Mononuclear cell (primary cell): ENCODE results near the gene TEX54. TPM values are rescaled to one million over a fixed set of nuclear protein-coding genes. Genes with fewer than 3 reads are reported as not detected.

ENCODE experiments used
- H3K27me3 ChIP-seq: 2 replicates; pipeline ENCODE4 v1.6.0; 2011; ENCODE audit warnings: low read length, control low read depth; ENCODE audit not compliant: insufficient read depth
- H3K4me1 ChIP-seq: 2 replicates; pipeline ENCODE4 v1.5.1; 2011; ENCODE audit warnings: mild to moderate bottlenecking, low read length, control low read depth; ENCODE audit not compliant: insufficient read depth
- H3K4me3 ChIP-seq: 2 replicates; pipeline ENCODE4 v1.5.1; 2011; ENCODE audit warnings: mild to moderate bottlenecking, low read length, moderate library complexity
- H3K9me3 ChIP-seq: 2 replicates; pipeline ENCODE4 v1.5.1; 2011; ENCODE audit warnings: low read depth, mild to moderate bottlenecking, control low read depth, low read length
- total RNA-seq: library from RNA; depleted of rRNA; stranded (reverse); fragments of >200 nt; gene quantifications from one replicate; pipeline ENCODE4 v1.2.3, GENCODE V29; 2012

The TEX54 gene
- total RNA-seq, 1 donor: 2.4 TPM

DNA sequence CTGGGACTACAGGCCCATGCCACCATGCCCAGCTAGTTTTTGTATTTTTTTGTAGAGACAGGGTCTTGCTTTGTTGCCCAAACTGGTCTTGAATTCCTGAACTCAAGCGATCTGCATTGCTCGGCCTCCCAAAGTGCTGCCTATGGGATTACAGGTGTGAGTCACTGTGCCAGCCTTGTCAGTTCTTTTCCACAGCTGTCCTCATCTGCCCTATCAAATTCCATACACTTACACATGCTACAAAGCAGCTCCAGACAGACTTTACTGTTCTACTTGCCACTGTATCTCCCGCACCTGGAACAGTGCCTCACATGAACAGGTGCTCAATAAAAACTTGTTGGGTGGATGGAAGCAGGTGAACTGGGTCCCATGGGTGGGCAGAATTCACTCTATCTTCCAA lies 9.0 kb downstream of the TEX54 start:
- H3K4me3 ChIP-seq: no peak overlapping the region
- no peaks in the 10 kb centered on the region for H3K4me1 ChIP-seq
- no peaks in the 10 kb centered on the region for H3K27me3 ChIP-seq
- H3K9me3 ChIP-seq: no peaks in the 10 kb centered on the region

DNA sequence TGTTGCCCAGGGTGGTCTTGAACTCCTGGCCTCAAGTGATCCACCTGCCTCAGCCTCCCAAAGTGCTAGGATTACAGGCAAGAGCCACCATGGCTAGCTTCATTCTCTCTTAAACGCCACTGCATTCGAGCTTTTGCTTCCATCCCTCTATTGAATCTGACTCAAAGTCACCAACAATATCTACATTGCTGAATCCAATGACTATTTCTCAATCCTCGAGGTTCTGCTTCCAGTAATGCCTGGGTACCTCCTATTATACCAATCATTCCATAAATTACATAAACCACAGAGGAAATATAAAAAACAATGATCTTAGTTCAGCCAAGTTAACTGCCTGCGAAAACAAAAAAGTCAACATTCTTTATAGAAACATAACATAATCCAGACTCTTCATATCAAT lies 15.5 kb downstream of the TEX54 start:
- Histone ChIP-seq H3K9me3 (no peaks in the 10 kb centered on the region), H3K4me1 (peaks cover 39% of the 10 kb centered on the region), H3K27me3 (no peaks in the 10 kb centered on the region), H3K4me3 (no peak overlapping the region)

DNA sequence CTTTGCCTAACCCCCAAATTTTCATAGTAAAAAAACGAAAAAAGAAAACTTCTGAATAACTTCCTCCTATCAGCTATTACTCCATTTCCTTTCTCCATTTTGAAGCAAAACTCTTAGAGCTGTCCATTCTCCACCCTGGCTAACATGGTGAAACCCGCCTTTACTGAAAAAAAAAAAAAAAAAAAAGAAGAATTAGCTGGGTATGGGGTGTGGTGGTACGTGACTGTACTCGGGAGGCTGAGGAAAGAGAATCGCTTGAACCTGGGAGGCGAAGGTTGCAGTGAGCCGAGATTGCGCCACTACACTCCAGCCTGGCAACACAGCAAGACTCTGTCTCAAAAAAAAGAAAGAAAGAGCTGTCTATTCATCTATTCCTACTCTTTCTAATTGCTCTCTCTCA lies 16.1 kb downstream of the TEX54 start:
- Histone ChIP-seq H3K27me3 (no peaks in the 10 kb centered on the region), H3K4me1 (peaks cover 39% of the 10 kb centered on the region), H3K9me3 (no peaks in the 10 kb centered on the region), H3K4me3 (no peak overlapping the region)

DNA sequence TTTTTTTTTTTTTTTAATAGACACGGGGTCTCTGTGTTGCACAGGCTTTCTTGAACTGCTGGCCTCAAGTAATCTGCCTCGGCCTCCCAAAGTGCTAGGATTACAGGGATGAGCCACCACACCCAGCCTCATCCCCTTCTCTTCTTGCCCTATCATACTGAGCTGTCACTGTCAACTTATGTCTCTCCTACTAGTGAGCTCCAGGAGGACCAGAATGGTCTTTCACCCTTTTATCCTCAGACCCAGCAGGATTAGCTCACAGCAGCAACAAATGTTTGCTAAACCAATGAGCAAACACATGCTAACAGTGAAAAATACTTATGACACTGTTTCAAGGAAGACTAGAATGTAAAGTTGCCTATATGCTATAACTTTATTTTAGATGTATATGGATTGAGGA lies 21.0 kb downstream of the TEX54 start:
- H3K4me1 ChIP-seq: peaks cover 39% of the 10 kb centered on the region
- H3K27me3 ChIP-seq: no peaks in the 10 kb centered on the region
- no peaks in the 10 kb centered on the region for H3K9me3 ChIP-seq
- H3K4me3 ChIP-seq: no peak overlapping the region

DNA sequence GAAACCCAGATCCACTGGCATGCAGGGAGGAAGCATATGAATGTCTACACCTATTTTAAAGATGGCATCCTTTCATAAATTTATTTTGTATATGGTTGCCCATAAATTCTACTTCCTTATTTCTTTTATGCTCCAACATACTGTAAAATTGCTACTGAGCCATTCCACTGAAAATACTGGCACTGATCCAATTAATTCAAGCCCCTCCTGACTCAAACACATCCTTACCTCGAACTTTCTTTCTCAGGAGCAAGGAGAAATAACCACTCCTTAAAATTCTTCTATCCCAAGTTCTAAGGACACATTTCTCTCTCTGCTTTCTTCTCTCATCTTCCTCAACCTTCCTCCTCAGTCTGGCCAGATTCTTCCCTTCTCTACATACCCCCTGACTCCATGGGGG lies 21.9 kb downstream of the TEX54 start:
- no peak overlapping the region for H3K4me3 ChIP-seq
- H3K9me3 ChIP-seq: no peaks in the 10 kb centered on the region
- H3K27me3 ChIP-seq: no peaks in the 10 kb centered on the region
- peaks cover 40% of the 10 kb centered on the region for H3K4me1 ChIP-seq

DNA sequence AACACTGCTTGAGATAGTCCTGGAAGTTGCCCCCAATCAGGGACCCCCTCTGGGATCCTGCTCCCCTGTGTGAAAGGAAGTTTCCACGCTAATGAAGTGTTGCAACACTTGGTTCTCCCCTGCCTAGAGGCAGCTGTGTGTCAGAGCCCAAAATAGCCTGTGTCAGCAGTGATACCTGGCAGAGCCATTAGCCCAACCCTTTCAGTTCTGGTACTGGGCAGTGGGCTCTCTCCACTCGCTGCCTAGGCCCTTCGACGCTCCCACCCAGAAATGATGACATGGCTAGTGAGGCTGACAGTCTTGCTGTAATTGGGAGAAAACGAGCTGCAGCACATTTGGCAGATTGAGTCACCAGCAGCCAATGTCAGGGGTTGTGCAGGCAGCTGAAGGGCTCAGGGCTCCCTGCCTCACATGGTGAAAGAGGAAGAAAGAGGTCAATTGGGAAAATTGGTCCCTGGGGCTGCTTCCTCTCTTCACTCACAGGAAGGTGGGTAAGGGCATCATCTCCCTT lies 26.0 kb downstream of the TEX54 start:
- H3K9me3 ChIP-seq: no peaks in the 10 kb centered on the region
- H3K4me3 ChIP-seq: no peak overlapping the region
- H3K27me3 ChIP-seq: no peaks in the 10 kb centered on the region
- peaks cover 42% of the 10 kb centered on the region for H3K4me1 ChIP-seq

DNA sequence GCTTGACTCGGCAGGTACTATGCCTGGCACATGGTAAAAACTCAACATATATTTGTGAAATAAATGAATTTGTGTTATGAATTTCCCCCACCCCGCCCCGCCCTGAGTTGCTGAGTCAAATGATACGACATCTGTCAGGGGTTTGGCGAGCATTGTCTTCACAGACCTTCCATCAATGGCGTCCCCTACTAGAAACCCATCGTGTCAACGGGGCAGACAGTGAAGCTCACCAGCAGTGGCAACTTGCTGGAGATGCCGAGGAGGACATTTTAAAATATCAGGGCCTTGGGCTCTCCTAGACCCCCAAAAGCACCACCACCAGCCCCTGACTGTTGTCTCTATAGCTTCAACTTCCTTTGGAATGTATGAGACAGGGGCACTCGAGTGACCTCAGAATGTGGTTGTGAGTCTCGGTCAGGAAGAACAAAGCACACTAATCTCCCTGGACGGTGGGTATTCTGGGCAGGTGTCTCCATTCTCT lies 26.6 kb downstream of the TEX54 start:
- H3K27me3 ChIP-seq: no peaks in the 10 kb centered on the region
- H3K9me3 ChIP-seq: no peaks in the 10 kb centered on the region
- peaks cover 42% of the 10 kb centered on the region for H3K4me1 ChIP-seq
- H3K4me3 ChIP-seq: peak overlapping the region; percentile 94

DNA sequence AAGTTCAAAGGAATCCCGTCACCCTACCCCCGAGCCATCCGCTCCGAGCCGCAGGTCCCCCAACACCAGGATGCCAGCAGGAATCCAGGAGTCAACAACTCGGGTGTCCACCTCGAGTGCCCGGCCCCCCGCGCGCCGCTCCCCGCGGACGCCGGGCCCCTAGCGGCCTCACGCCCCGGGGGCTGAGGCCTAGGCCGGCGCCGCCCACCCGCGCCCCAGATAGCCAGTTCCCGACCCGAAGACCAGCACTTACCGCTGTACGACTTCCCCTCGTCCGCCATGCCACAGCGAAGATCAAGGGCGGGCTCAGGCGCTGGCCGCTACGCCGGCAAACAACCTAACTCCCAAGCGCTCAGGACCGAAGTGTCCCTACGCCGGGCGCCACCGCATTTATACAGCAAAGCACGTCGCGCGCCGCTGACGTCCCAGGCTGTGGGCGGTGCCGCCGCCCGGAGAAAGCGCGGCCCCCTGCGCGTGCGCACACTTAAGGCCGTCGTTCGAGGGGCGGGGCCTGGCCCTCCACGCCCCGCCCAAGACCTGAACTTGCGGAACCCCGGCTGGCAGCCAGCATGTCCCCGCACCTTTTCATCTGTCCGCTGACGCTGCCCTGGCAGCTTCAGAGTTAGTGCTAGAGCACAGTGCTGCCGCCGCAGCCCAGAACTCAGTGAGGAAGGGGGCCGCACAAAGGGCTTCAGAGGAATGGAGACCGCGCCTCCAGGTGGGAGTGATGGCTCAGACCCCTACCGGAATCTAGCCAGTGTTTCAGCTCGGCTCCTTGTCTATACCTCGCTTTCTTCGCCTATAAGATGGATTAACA lies 27.4 kb downstream of the TEX54 start, which contains the start of gene NXF1:
NXF1 (minus strand) TSS at position 365 of the 817 bp plus-strand sequence; CDS start at position 281, 84 bp downstream.
- Histone ChIP-seq H3K4me3 (peak within 1 kb of the TSS; percentile 94), H3K27me3 (no peaks in the 10 kb centered on the region), H3K9me3 (no peaks in the 10 kb centered on the region), H3K4me1 (peaks cover 42% of the 10 kb centered on the region)

DNA sequence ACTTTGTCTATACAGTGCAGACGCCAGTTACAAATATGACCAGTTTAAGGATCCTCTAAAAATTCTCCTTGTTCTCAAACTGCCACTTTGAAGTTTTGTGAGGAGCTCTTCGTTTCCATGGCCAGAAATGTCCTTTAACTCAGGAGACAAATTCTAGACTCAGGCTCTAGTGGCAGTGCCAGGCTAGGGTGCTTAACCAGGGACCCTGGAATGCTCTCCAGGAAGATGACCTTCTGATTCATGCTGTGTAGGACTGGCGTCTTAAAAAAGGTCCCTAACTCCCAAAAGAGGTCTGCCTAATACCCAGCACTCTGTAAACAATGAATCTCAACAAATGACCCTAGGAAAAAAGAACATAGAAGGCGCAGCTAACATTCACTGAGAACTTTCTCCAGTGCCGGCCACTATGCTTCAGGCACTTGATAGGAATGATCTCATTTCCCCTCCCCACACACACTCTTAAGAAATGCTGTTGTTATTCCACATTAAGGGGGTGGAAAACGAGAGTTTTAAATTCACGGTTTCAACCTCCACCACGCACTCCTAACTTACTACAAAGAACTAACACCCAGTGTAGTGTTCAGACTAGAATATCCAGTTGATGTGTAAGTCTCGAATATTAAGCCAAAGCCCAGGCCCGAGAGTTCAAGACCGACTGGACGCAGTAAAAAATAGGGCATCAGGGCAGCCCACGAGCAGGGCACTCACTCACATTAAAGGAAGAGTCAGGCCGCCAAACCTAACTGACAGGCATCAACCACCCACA lies 28.1 kb downstream of the TEX54 start:
- H3K4me1 ChIP-seq: peaks cover 42% of the 10 kb centered on the region
- H3K4me3 ChIP-seq: peak overlapping the region; percentile 94
- no peaks in the 10 kb centered on the region for H3K27me3 ChIP-seq
- H3K9me3 ChIP-seq: no peaks in the 10 kb centered on the region

DNA sequence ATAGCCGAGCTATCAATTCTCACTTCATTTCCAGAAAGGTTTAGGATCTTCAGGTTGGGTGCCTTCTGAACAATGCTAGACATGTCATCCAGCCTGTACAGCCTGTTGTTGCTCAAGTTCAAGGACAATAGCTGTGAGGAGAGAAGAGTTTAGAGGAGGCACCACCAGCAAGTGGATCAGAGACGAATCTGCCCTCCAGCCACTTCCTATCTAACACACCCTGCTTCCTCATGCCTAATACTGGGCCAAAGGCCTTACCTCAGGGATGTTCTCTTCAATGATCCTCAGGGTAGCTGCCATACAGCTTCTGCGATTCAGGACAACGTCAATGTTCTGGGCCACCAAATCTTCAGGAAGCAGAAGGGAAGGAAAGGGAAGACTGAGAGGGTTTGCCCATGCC lies 31.6 kb downstream of the TEX54 start:
- no peaks in the 10 kb centered on the region for H3K27me3 ChIP-seq
- H3K9me3 ChIP-seq: no peaks in the 10 kb centered on the region
- no peak overlapping the region for H3K4me3 ChIP-seq
- peaks cover 19% of the 10 kb centered on the region for H3K4me1 ChIP-seq

DNA sequence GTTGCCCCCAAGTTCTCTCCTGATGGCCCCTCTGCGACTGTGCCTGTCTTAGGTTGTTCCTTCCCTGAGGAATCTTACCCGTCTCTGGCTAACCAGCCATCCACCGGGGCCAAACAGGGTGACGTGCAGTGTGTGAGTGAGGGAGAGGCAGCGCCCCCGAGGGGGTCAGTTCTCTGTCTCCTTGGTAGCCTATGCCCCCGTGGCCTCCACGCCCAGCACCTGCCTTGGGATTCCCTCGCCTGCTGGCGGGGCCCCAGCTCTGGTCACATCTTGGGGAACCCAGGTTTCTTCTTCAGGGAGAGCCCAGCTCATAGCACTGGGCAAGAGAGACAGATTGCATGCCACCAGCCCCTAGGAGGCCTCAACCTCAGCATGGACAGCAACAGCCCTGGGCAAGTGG lies 33.2 kb downstream of the TEX54 start:
- Histone ChIP-seq H3K4me1 (peaks cover 13% of the 10 kb centered on the region), H3K9me3 (no peaks in the 10 kb centered on the region), H3K27me3 (no peaks in the 10 kb centered on the region), H3K4me3 (no peak overlapping the region)

DNA sequence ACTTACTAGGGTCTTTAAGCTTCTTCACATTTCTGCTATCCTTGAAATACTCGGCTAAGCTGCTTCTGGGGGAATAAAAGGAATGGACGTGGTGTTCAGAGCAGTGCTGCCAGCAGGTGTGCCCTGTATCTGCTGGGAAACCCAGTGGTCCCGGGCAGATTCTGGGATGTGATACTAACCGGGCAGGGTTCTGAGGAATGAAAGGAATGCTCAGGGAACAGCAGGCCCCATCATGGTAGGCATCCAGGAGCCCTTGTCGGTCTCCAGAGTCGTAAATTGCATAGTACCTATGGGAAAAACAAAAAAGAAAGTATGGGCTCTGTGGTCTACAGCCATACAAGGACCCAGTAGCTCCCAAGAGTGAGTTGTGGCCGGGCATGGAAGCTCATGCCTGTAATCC lies 36.4 kb downstream of the TEX54 start:
- Histone ChIP-seq H3K27me3 (no peaks in the 10 kb centered on the region), H3K4me1 (peaks cover 13% of the 10 kb centered on the region), H3K4me3 (no peak overlapping the region), H3K9me3 (no peaks in the 10 kb centered on the region)

DNA sequence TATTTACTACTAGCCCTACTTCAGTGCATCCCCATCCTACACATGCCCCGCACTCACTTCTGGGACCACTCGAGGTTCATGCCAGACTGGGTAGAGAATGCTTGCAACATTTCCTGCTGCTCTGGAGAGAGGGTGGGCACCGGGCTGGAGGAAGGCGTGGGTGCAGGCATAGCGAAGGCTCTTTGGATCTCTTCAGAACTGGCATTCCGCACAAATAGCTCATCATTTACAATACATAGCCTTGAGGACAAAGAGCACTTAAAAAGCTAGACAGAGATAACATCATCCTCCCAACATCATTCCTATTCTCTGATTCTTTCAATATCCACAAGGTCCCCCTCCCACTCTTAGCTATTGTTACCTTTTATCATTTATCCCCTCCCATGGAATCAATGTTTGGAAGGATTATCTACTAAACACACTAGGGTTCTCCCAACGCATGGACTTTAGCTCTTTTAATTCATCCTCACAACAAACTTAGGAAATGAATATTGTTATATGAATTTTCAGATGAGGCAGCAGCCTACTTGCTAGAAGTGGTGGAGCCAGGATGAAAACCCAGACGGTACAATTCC lies 38.4 kb downstream of the TEX54 start:
- no peak overlapping the region for H3K4me3 ChIP-seq
- H3K4me1 ChIP-seq: peaks cover 31% of the 10 kb centered on the region
- no peaks in the 10 kb centered on the region for H3K9me3 ChIP-seq
- no peaks in the 10 kb centered on the region for H3K27me3 ChIP-seq

DNA sequence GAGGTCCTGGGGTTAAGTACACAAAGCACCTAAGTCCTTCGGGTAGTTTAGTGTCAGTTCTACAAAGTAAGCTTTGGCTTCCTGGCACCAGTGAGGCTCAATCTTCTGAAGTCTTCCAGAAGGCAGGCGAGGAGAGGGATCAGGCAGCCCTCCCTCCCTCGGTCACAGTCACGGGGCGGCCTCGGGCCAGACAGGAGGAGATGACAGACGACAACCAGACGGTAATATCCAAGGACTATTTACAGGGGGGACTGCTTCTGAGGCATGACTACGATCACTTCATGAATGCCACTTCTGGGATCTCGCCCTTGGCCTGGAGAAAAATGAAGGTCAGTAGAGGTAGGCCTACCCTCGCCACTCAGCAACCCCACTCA lies 40.5 kb downstream of the TEX54 start:
- H3K4me3 ChIP-seq: peak overlapping the region; percentile 85
- no peaks in the 10 kb centered on the region for H3K27me3 ChIP-seq
- H3K4me1 ChIP-seq: peaks cover 48% of the 10 kb centered on the region
- no peaks in the 10 kb centered on the region for H3K9me3 ChIP-seq
